CD14-positive monocyte (primary cell): ENCODE measurements around the gene SEC22A. TPM values are rescaled to one million over a fixed set of nuclear protein-coding genes. Genes with fewer than 3 reads are reported as not detected.

Source experiments
- DNase-seq, 3 donors: peaks; one replicate each; pipeline ENCODE4 v3.0.0-alpha.2; 2011 to 2022
- H2AFZ ChIP-seq: 2 replicates; pipeline ENCODE4 v1.6.0; 2012; ENCODE audit warnings: mild to moderate bottlenecking, low read depth, low read length, inconsistent platforms; ENCODE audit not compliant: insufficient read depth, poor library complexity, severe bottlenecking
- H3K27ac ChIP-seq, 2 donors: 1 replicate in 1 of 2; 2 replicates in 1 of 2; pipeline ENCODE4 v1.5.1; 2012 to 2013; ENCODE audit warnings: low read length in 2 of 2, control low read depth in 1 of 2, inconsistent platforms in 1 of 2, low read depth in 1 of 2, mild to moderate bottlenecking in 1 of 2
- H3K27me3 ChIP-seq, 2 donors: one replicate each; pipeline versions ENCODE4 v1.6.0 to v1.6.1; 2011 to 2013; ENCODE audit warnings: low read length in 2 of 2; ENCODE audit not compliant: control insufficient read depth in 2 of 2, insufficient read depth in 2 of 2
- H3K36me3 ChIP-seq, 2 donors: replicated peaks in 1 of 2; 1 replicate in 1 of 2; 2 replicates in 1 of 2; pipeline versions ENCODE4 v1.5.1 to v1.6.1; 2012 to 2013; ENCODE audit warnings: low read length in 2 of 2, control low read depth in 1 of 2, inconsistent platforms in 1 of 2, mild to moderate bottlenecking in 1 of 2; ENCODE audit not compliant: insufficient read depth in 2 of 2, control insufficient read depth in 1 of 2
- H3K4me1 ChIP-seq, 2 donors: 1 replicate in 1 of 2; 2 replicates in 1 of 2; pipeline versions ENCODE4 v1.5.1 to v1.6.1; 2012 to 2013; ENCODE audit warnings: low read length in 2 of 2, control low read depth in 1 of 2, inconsistent platforms in 1 of 2, mild to moderate bottlenecking in 1 of 2, moderate library complexity in 1 of 2; ENCODE audit not compliant: insufficient read depth in 2 of 2, control insufficient read depth in 1 of 2
- H3K4me2 ChIP-seq: replicated peaks from 2 replicates; pipeline ENCODE3; 2012; ENCODE audit warnings: low read length, moderate library complexity, mild to moderate bottlenecking; ENCODE audit not compliant: poor library complexity, severe bottlenecking; ENCODE audit errors: extremely low read depth
- H3K4me3 ChIP-seq, 3 experiments: fragments of 200-600 bp in 1 of 3; sonication (generic) in 1 of 3; replicated peaks in 1 of 3; 1 replicate in 2 of 3; 2 replicates in 1 of 3; pipeline ENCODE4 v1.5.1; 2011 to 2013; ENCODE audit warnings: low read length in 3 of 3, mild to moderate bottlenecking in 3 of 3, control low read depth in 2 of 3, low read depth in 2 of 3, inconsistent platforms in 1 of 3, moderate library complexity in 1 of 3
- H3K79me2 ChIP-seq: 2 replicates; pipeline ENCODE4 v1.6.0; 2012; ENCODE audit warnings: mild to moderate bottlenecking, control low read depth, inconsistent platforms, low read length, moderate library complexity; ENCODE audit not compliant: insufficient read depth
- H3K9ac ChIP-seq: 2 replicates; pipeline ENCODE4 v1.6.0; 2017; ENCODE audit warnings: low read length, mild to moderate bottlenecking; ENCODE audit not compliant: insufficient read depth, poor library complexity, severe bottlenecking
- H3K9me3 ChIP-seq, 2 donors: replicated peaks in 1 of 2; 1 replicate in 1 of 2; 2 replicates in 1 of 2; pipeline versions ENCODE4 v1.5.1 to v1.6.1; 2012 to 2013; ENCODE audit warnings: low read length in 2 of 2, control low read depth in 1 of 2; ENCODE audit not compliant: control insufficient read depth in 1 of 2, insufficient read depth in 1 of 2
- H4K20me1 ChIP-seq: 2 replicates; pipeline ENCODE4 v1.6.0; 2012; ENCODE audit warnings: mild to moderate bottlenecking, low read length, control low read depth, moderate library complexity; ENCODE audit not compliant: insufficient read depth
- H3K27ac Mint-ChIP-seq, 7 donors: one replicate each; pipeline ENCODE4 v1.8.0; 2020; ENCODE audit warnings: mild to moderate bottlenecking in 7 of 7, mixed read lengths in 7 of 7, moderate library complexity in 6 of 7, inconsistent platforms in 2 of 7
- H3K27me3 Mint-ChIP-seq, 3 donors: one replicate each; pipeline ENCODE4 v1.8.0; 2021 to 2022; ENCODE audit warnings: low read depth in 3 of 3, mild to moderate bottlenecking in 3 of 3, mixed read lengths in 3 of 3, moderate library complexity in 3 of 3, inconsistent platforms in 1 of 3
- H3K36me3 Mint-ChIP-seq, 2 donors: one replicate each; pipeline ENCODE4 v1.8.0; 2020; ENCODE audit warnings: mixed read lengths in 2 of 2, inconsistent platforms in 1 of 2, mild to moderate bottlenecking in 1 of 2
- H3K4me1 Mint-ChIP-seq: one replicate; pipeline ENCODE4 v1.8.0; 2020; ENCODE audit warnings: mild to moderate bottlenecking, mixed read lengths
- H3K4me3 Mint-ChIP-seq, 2 donors: one replicate each; pipeline ENCODE4 v1.8.0; 2020; ENCODE audit warnings: mild to moderate bottlenecking in 2 of 2, mixed read lengths in 2 of 2, moderate library complexity in 1 of 2
- H3K9me3 Mint-ChIP-seq, 7 donors: one replicate each; pipeline ENCODE4 v1.8.0; 2020 to 2022; ENCODE audit warnings: mixed read lengths in 7 of 7, mild to moderate bottlenecking in 6 of 7, moderate library complexity in 6 of 7, inconsistent platforms in 2 of 7
- CTCF ChIP-seq: fragments of 200-600 bp; IDR thresholded peaks from one replicate; pipeline ENCODE4 v1.8.0; 2022; ENCODE audit warnings: antibody characterized with exemption, mild to moderate bottlenecking
- WGBS: methylation state at CpG from one replicate; pipeline ENCODE4 v1.1.5; 2013; ENCODE audit warnings: missing lambda C conversion rate; ENCODE audit not compliant: insufficient coverage; 5-methylcytosine and 5-hydroxymethylcytosine counted together
- intact Hi-C, 2 donors: fragments of 100-400 bp; cut with micrococcal nuclease; formaldehyde crosslinking; loops; one replicate each; pipeline versions ENCODE4 v1.15.0 to v1.15.1; 2023
- polyA plus RNA-seq, 3 donors: library from polyadenylated mRNA; depleted of rRNA in 1 of 3; unstranded in 2 of 3; stranded (reverse) in 1 of 3; fragments of 300-500 nt in 2 of 3; fragments of >200 nt in 1 of 3; fragmentation: Illumina TruSeq in 2 of 3; gene quantifications; 1 replicate in 2 of 3; 2 replicates in 1 of 3; pipeline ENCODE4 v1.2.3, GENCODE V29; 2012 to 2021

SEC22A gene
- polyA plus RNA-seq, 3 donors = 6.4 to 11.0 (median 8.8) TPM

GRCh38 chr3:123319760-123320159 lies 118.0 kb downstream of the SEC22A start:
- Histone ChIP-seq H3K4me2 (no peak overlapping the region), H3K9ac (no peak overlapping the region), H3K27me3 (no peaks in the 10 kb centered on the region), H3K27ac (no peak overlapping the region), H3K9me3 (no peaks in the 10 kb centered on the region), H3K4me1 (no peaks in the 10 kb centered on the region), H3K36me3 (no peaks in the 10 kb centered on the region), H4K20me1 (no peaks in the 10 kb centered on the region), H2AFZ (no peak overlapping the region), H3K79me2 (no peaks in the 10 kb centered on the region), H3K4me3 (no peak overlapping the region)
- Mint-ChIP-seq H3K27me3 (peaks cover 7 to 18% (median 17%) of the 10 kb centered on the region in 3 donors), H3K4me3 (no peak overlapping the region), H3K4me1 (no peaks in the 10 kb centered on the region), H3K9me3 (no peaks in the 10 kb centered on the region), H3K27ac (no peak overlapping the region), H3K36me3 (no peaks in the 10 kb centered on the region)
- intact Hi-C loops = no loop called here
- WGBS = 84% methylated on average over 8 of the region's 10 CpGs
- no peak for DNase-seq
- TF ChIP-seq CTCF = no peak

GRCh38 chr3:123320221-123320620 lies 118.5 kb downstream of the SEC22A start:
- H3K9me3 Mint-ChIP-seq = no peaks in the 10 kb centered on the region
- TF ChIP-seq CTCF = no peak

More at GRCh38 chr3:123320221-123320620, 118.5 kb downstream of the SEC22A start:
- WGBS = 89% methylated on average over 4 of the region's 5 CpGs
- H3K9ac ChIP-seq = no peak overlapping the region
- H3K36me3 ChIP-seq = no peaks in the 10 kb centered on the region
- H3K4me1 ChIP-seq = no peaks in the 10 kb centered on the region
- no peaks in the 10 kb centered on the region for H3K9me3 ChIP-seq
- no peak overlapping the region for H3K4me3 Mint-ChIP-seq
- no peaks in the 10 kb centered on the region for H3K27me3 ChIP-seq
- H3K36me3 Mint-ChIP-seq = no peaks in the 10 kb centered on the region
- no peaks in the 10 kb centered on the region for H3K79me2 ChIP-seq
- no peak overlapping the region for H3K4me3 ChIP-seq
- no peaks in the 10 kb centered on the region for H4K20me1 ChIP-seq
- no peaks in the 10 kb centered on the region for H3K4me1 Mint-ChIP-seq
- no peak overlapping the region for H3K27ac ChIP-seq
- H3K4me2 ChIP-seq = no peak overlapping the region
- H2AFZ ChIP-seq = no peak overlapping the region
- H3K27ac Mint-ChIP-seq = no peak overlapping the region
- intact Hi-C loops = no loop called here
- DNase-seq = no peak
- peaks cover 5 to 15% (median 12%) of the 10 kb centered on the region in 3 donors for H3K27me3 Mint-ChIP-seq
